Astrocyte (in vitro differentiated cells and primary cell): ENCODE data around the gene MFSD1. TPM values are rescaled to one million over a fixed set of nuclear protein-coding genes. Genes with fewer than 3 reads are reported as not detected.

Experiments
- DNase-seq: peaks from one replicate; pipeline ENCODE4 v3.0.0-alpha.2; 2010; ENCODE audit warnings: low read depth
- FAIRE-seq: peaks from 2 replicates; lab custom pipeline; 2011; peaks lifted over from hg19 to GRCh38; lab: Jason Lieb, UNC
- H2AFZ ChIP-seq: 2 replicates; pipeline ENCODE4 v1.6.0; 2012; ENCODE audit warnings: low read depth, low read length, inconsistent platforms
- H3K27ac ChIP-seq: 2 replicates; pipeline ENCODE4 v1.5.1; 2011; ENCODE audit warnings: low read depth, low read length, inconsistent platforms
- H3K27me3 ChIP-seq: 2 replicates; pipeline ENCODE4 v1.6.0; 2011; ENCODE audit warnings: low read length, inconsistent platforms; ENCODE audit not compliant: insufficient read depth
- H3K36me3 ChIP-seq: 2 replicates; pipeline ENCODE4 v1.5.1; 2011; ENCODE audit warnings: low read length, inconsistent platforms; ENCODE audit not compliant: insufficient read depth
- H3K4me1 ChIP-seq: 2 replicates; pipeline ENCODE4 v1.5.1; 2011; ENCODE audit warnings: low read length, inconsistent platforms; ENCODE audit not compliant: insufficient read depth
- H3K4me2 ChIP-seq: 2 replicates; pipeline ENCODE4 v1.6.0; 2012; ENCODE audit warnings: low read length, inconsistent platforms
- H3K4me3 ChIP-seq: 2 replicates; pipeline ENCODE4 v1.5.1; 2011; ENCODE audit warnings: low read depth, mild to moderate bottlenecking, low read length, inconsistent platforms; ENCODE audit not compliant: insufficient read depth
- H3K79me2 ChIP-seq: 2 replicates; pipeline ENCODE4 v1.6.0; 2012; ENCODE audit warnings: mild to moderate bottlenecking, low read length, inconsistent platforms; ENCODE audit not compliant: insufficient read depth
- H3K9ac ChIP-seq: 2 replicates; pipeline ENCODE4 v1.6.0; 2012; ENCODE audit warnings: mild to moderate bottlenecking, low read length, inconsistent platforms
- H3K9me3 ChIP-seq: 2 replicates; pipeline ENCODE4 v1.5.1; 2012; ENCODE audit warnings: low read depth, mild to moderate bottlenecking, low read length, inconsistent platforms; ENCODE audit not compliant: insufficient read depth
- H4K20me1 ChIP-seq: 2 replicates; pipeline ENCODE4 v1.6.0; 2012; ENCODE audit warnings: low read length, inconsistent platforms; ENCODE audit not compliant: insufficient read depth
- H3K27ac Mint-ChIP-seq: one replicate; pipeline ENCODE4 v1.8.0; 2021; ENCODE audit warnings: mild to moderate bottlenecking, mixed read lengths; ENCODE audit not compliant: unreplicated experiment
- H3K27me3 Mint-ChIP-seq: one replicate; pipeline ENCODE4 v1.8.0; 2021; ENCODE audit warnings: low read depth, mixed read lengths; ENCODE audit not compliant: unreplicated experiment
- H3K36me3 Mint-ChIP-seq: one replicate; pipeline ENCODE4 v1.8.0; 2021; ENCODE audit warnings: low read depth, mixed read lengths; ENCODE audit not compliant: unreplicated experiment
- H3K4me1 Mint-ChIP-seq: one replicate; pipeline ENCODE4 v1.8.0; 2021; ENCODE audit warnings: low read depth, mixed read lengths; ENCODE audit not compliant: unreplicated experiment
- H3K4me3 Mint-ChIP-seq: one replicate; pipeline ENCODE4 v1.8.0; 2021; ENCODE audit warnings: mild to moderate bottlenecking, moderate library complexity, mixed read lengths; ENCODE audit not compliant: unreplicated experiment
- H3K9me3 Mint-ChIP-seq: one replicate; pipeline ENCODE4 v1.8.0; 2021; ENCODE audit warnings: mild to moderate bottlenecking, mixed read lengths; ENCODE audit not compliant: unreplicated experiment
- EZH2 ChIP-seq: IDR thresholded peaks from 2 replicates; pipeline ENCODE4 v1.6.1; 2012; ENCODE audit warnings: mild to moderate bottlenecking, low read length, inconsistent platforms; ENCODE audit not compliant: insufficient read depth
- total RNA-seq: library from RNA; stranded (reverse); gene quantifications from 2 replicates; pipeline ENCODE4 v1.2.1, GENCODE V29; 2021
- TF ChIP-seq, protein P1 (sequence below): IDR thresholded peaks from 2 replicates; pipeline ENCODE4 v1.5.1; 2011; ENCODE audit warnings: low read depth, mild to moderate bottlenecking, inconsistent platforms, low read length, moderate library complexity; ENCODE audit not compliant: insufficient read depth

The MFSD1 gene
- total RNA-seq, 1 donor from 2014 or later, result 62.2 TPM

GRCh38 chr3:158847885-158848284 is 46.0 kb downstream of the MFSD1 start:
- Histone ChIP-seq H4K20me1 (no peaks in the 10 kb centered on the region), H3K4me1 (no peaks in the 10 kb centered on the region), H3K79me2 (no peaks in the 10 kb centered on the region), H3K4me2 (no peak overlapping the region), H3K27ac (no peak overlapping the region), H3K27me3 (peaks cover 3% of the 10 kb centered on the region), H3K4me3 (no peak overlapping the region), H3K9ac (no peak overlapping the region), H3K36me3 (no peaks in the 10 kb centered on the region), H2AFZ (no peak overlapping the region), H3K9me3 (no peaks in the 10 kb centered on the region)
- Mint-ChIP-seq H3K4me3 (no peak overlapping the region), H3K9me3 (no peaks in the 10 kb centered on the region), H3K36me3 (no peaks in the 10 kb centered on the region), H3K27me3 (peaks cover 11% of the 10 kb centered on the region), H3K4me1 (no peaks in the 10 kb centered on the region), H3K27ac (no peak overlapping the region)
- TF ChIP-seq, protein P1, sequence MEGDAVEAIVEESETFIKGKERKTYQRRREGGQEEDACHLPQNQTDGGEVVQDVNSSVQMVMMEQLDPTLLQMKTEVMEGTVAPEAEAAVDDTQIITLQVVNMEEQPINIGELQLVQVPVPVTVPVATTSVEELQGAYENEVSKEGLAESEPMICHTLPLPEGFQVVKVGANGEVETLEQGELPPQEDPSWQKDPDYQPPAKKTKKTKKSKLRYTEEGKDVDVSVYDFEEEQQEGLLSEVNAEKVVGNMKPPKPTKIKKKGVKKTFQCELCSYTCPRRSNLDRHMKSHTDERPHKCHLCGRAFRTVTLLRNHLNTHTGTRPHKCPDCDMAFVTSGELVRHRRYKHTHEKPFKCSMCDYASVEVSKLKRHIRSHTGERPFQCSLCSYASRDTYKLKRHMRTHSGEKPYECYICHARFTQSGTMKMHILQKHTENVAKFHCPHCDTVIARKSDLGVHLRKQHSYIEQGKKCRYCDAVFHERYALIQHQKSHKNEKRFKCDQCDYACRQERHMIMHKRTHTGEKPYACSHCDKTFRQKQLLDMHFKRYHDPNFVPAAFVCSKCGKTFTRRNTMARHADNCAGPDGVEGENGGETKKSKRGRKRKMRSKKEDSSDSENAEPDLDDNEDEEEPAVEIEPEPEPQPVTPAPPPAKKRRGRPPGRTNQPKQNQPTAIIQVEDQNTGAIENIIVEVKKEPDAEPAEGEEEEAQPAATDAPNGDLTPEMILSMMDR, result no peak
- no peak for TF ChIP-seq EZH2
- no peak for DNase-seq
- FAIRE-seq, result no peak

DNA sequence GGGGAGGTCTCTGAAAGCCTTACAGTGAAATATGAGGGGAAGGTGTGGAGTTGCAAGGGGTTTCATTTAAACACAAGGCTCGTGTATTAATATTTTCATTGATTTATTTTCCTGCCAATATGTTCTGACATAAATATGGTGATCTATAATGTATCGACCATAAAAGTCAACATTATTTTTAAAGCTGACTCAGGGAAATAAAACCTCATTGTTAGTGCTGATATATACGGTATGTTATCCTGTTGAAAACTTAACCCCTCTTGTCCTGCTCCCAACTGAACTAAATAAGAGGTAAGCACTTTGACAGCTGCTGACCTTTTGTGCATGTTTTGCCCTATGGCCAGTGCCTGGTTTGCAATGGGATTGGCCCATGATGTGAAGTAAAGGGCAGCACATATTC is 47.9 kb downstream of the MFSD1 start:
- Mint-ChIP-seq H3K4me3 (no peak overlapping the region), H3K4me1 (no peaks in the 10 kb centered on the region), H3K36me3 (no peaks in the 10 kb centered on the region), H3K27ac (no peak overlapping the region), H3K27me3 (no peaks in the 10 kb centered on the region), H3K9me3 (no peaks in the 10 kb centered on the region)
- Histone ChIP-seq H3K4me3 (no peak overlapping the region), H3K27me3 (peaks cover 3% of the 10 kb centered on the region), H3K9me3 (no peaks in the 10 kb centered on the region), H3K79me2 (no peaks in the 10 kb centered on the region), H3K4me2 (no peak overlapping the region), H3K4me1 (no peaks in the 10 kb centered on the region), H4K20me1 (no peaks in the 10 kb centered on the region), H3K27ac (no peak overlapping the region), H3K36me3 (no peaks in the 10 kb centered on the region), H2AFZ (no peak overlapping the region), H3K9ac (no peak overlapping the region)
- no peak for DNase-seq
- no peak for FAIRE-seq
- TF ChIP-seq, protein P1, result no peak
- no peak for TF ChIP-seq EZH2

GRCh38 chr3:158859362-158859761 is 57.5 kb downstream of the MFSD1 start:
- Mint-ChIP-seq H3K4me3 (no peak overlapping the region), H3K27ac (no peak overlapping the region), H3K27me3 (no peaks in the 10 kb centered on the region), H3K9me3 (no peaks in the 10 kb centered on the region), H3K4me1 (no peaks in the 10 kb centered on the region), H3K36me3 (no peaks in the 10 kb centered on the region)
- Histone ChIP-seq H3K27ac (no peak overlapping the region), H3K36me3 (no peaks in the 10 kb centered on the region), H3K9me3 (no peaks in the 10 kb centered on the region), H3K4me3 (no peak overlapping the region), H4K20me1 (no peaks in the 10 kb centered on the region), H3K9ac (no peak overlapping the region), H3K79me2 (no peaks in the 10 kb centered on the region), H3K4me2 (no peak overlapping the region), H2AFZ (no peak overlapping the region), H3K27me3 (no peaks in the 10 kb centered on the region), H3K4me1 (no peaks in the 10 kb centered on the region)
- FAIRE-seq (no peak), DNase-seq (no peak)
- no peak for TF ChIP-seq EZH2
- TF ChIP-seq, protein P1, result no peak
